Activated naive CD4-positive, alpha-beta T cell treated with anti-CD3 and anti-CD28 coated beads, Interleukin-2, amount 10 ng/mL, durations not matched to agents 7 days and 5 days (primary cell): Measurements from ENCODE around the gene CCDC39.
"Not testable (repeated sequence)": the region's sequence is repeated elsewhere in the genome, so short reads cannot be mapped to it uniquely, and the experiment has no call there.

Experiments used
- CTCF ChIA-PET: fragments of 350-600 bp; sonication (Branson Sonifier 250); formaldehyde crosslinking; loops from one replicate; lab custom pipeline; 2021; ENCODE audit warnings: antibody characterized with exemption; lab: Charles Lee
- DNase-seq: peaks from one replicate; pipeline ENCODE4 v3.0.0-alpha.2; 2020
- H3K27ac Mint-ChIP-seq: one replicate; pipeline ENCODE4 v1.8.0; 2021; ENCODE audit warnings: mild to moderate bottlenecking, moderate library complexity, mixed read lengths
- H3K27me3 Mint-ChIP-seq: one replicate; pipeline ENCODE4 v1.8.0; 2021; ENCODE audit warnings: mild to moderate bottlenecking, mixed read lengths
- H3K36me3 Mint-ChIP-seq: one replicate; pipeline ENCODE4 v1.8.0; 2021; ENCODE audit warnings: mixed read lengths
- H3K4me1 Mint-ChIP-seq: one replicate; pipeline ENCODE4 v1.8.0; 2021; ENCODE audit warnings: mixed read lengths
- H3K4me3 Mint-ChIP-seq: one replicate; pipeline ENCODE4 v1.8.0; 2021; ENCODE audit warnings: mild to moderate bottlenecking, moderate library complexity, mixed read lengths
- H3K9me3 Mint-ChIP-seq: one replicate; pipeline ENCODE4 v1.8.0; 2021; ENCODE audit warnings: mixed read lengths

CCDC39 gene

GRCh38 chr3:180657094-180657493 lies 22.2 kb downstream of the CCDC39 start:
- no peak for DNase-seq
- Mint-ChIP-seq H3K27ac (no peak overlapping the region), H3K4me1 (no peaks in the 10 kb centered on the region), H3K27me3 (no peaks in the 10 kb centered on the region), H3K36me3 (no peaks in the 10 kb centered on the region), H3K9me3 (no peaks in the 10 kb centered on the region), H3K4me3 (no peak overlapping the region)
- CTCF ChIA-PET, result no interaction called here

- Mint-ChIP-seq H3K27ac (no peak overlapping the region), H3K4me1 (no peaks in the 10 kb centered on the region), H3K27me3 (no peaks in the 10 kb centered on the region), H3K9me3 (no peaks in the 10 kb centered on the region), H3K36me3 (no peaks in the 10 kb centered on the region), H3K4me3 (no peak overlapping the region)
- DNase-seq, result no peak
- CTCF ChIA-PET, result no interaction called here
Observed at GRCh38 chr3:180656406-180656805, 22.9 kb downstream of the CCDC39 start.

GRCh38 chr3:180646187-180646790 lies 33.0 kb downstream of the CCDC39 start:
- Mint-ChIP-seq H3K27ac (no peak overlapping the region), H3K27me3 (peaks cover 4% of the 10 kb centered on the region), H3K9me3 (no peaks in the 10 kb centered on the region), H3K4me1 (no peaks in the 10 kb centered on the region), H3K36me3 (no peaks in the 10 kb centered on the region), H3K4me3 (no peak overlapping the region)
- CTCF ChIA-PET, result interaction anchor here (0.8 kb wide), 1 partner anchor 12 kb away, joined by 3 read pairs; no protein-coding TSS in a partner anchor
- no peak for DNase-seq

- Mint-ChIP-seq H3K36me3 (no peaks in the 10 kb centered on the region), H3K27me3 (peaks cover 4% of the 10 kb centered on the region), H3K9me3 (no peaks in the 10 kb centered on the region), H3K4me3 (no peak overlapping the region), H3K4me1 (no peaks in the 10 kb centered on the region), H3K27ac (no peak overlapping the region)
- CTCF ChIA-PET, result no interaction called here
- no peak for DNase-seq
Observed at GRCh38 chr3:180640987-180641386, 38.3 kb downstream of the CCDC39 start.

- Mint-ChIP-seq H3K36me3 (no peaks in the 10 kb centered on the region), H3K27ac (no peak overlapping the region), H3K4me1 (no peaks in the 10 kb centered on the region), H3K4me3 (no peak overlapping the region), H3K27me3 (peaks cover 4% of the 10 kb centered on the region), H3K9me3 (no peaks in the 10 kb centered on the region)
- CTCF ChIA-PET, result interaction anchor here (0.6 kb wide), 1 partner anchor 8 kb away, joined by 3 read pairs; no protein-coding TSS in a partner anchor
- DNase-seq, result no peak
Observed at GRCh38 chr3:180633722-180634121, 45.6 kb downstream of the CCDC39 start.

- no peak overlapping the region for H3K4me3 Mint-ChIP-seq
- H3K9me3 Mint-ChIP-seq, result no peaks in the 10 kb centered on the region
- no peaks in the 10 kb centered on the region for H3K4me1 Mint-ChIP-seq
- CTCF ChIA-PET, result no interaction called here
- DNase-seq, result no peak
- peaks cover 4% of the 10 kb centered on the region for H3K27me3 Mint-ChIP-seq
- H3K27ac Mint-ChIP-seq, result no peak overlapping the region
- peaks cover 3% of the 10 kb centered on the region for H3K36me3 Mint-ChIP-seq
Observed at GRCh38 chr3:180631317-180631716, 48.0 kb downstream of the CCDC39 start.

GRCh38 chr3:180630371-180630770 lies 48.9 kb downstream of the CCDC39 start:
- Mint-ChIP-seq H3K9me3 (no peaks in the 10 kb centered on the region), H3K27me3 (peaks cover 4% of the 10 kb centered on the region), H3K36me3 (peaks cover 11% of the 10 kb centered on the region), H3K4me1 (no peaks in the 10 kb centered on the region), H3K27ac (no peak overlapping the region), H3K4me3 (no peak overlapping the region)
- CTCF ChIA-PET, result no interaction called here
- DNase-seq, result no peak

GRCh38 chr3:180626844-180627243 lies 52.4 kb downstream of the CCDC39 start:
- Mint-ChIP-seq H3K4me1 (peaks cover 8% of the 10 kb centered on the region), H3K9me3 (peaks cover 6% of the 10 kb centered on the region), H3K27ac (no peak overlapping the region), H3K27me3 (no peaks in the 10 kb centered on the region), H3K36me3 (peaks cover 42% of the 10 kb centered on the region), H3K4me3 (no peak overlapping the region)
- CTCF ChIA-PET, result no interaction called here
- no peak for DNase-seq

GRCh38 chr3:180624714-180625113 lies 54.6 kb downstream of the CCDC39 start:
- peaks cover 8% of the 10 kb centered on the region for H3K4me1 Mint-ChIP-seq
- H3K4me3 Mint-ChIP-seq, result no peak overlapping the region
- H3K9me3 Mint-ChIP-seq, result peaks cover 6% of the 10 kb centered on the region
- H3K36me3 Mint-ChIP-seq, result peaks cover 48% of the 10 kb centered on the region
- H3K27me3 Mint-ChIP-seq, result no peaks in the 10 kb centered on the region
- CTCF ChIA-PET, result no interaction called here
- DNase-seq, result no peak
- no peak overlapping the region for H3K27ac Mint-ChIP-seq

- no peak overlapping the region for H3K27ac Mint-ChIP-seq
- no peaks in the 10 kb centered on the region for H3K27me3 Mint-ChIP-seq
- peaks cover 43% of the 10 kb centered on the region for H3K36me3 Mint-ChIP-seq
- H3K4me3 Mint-ChIP-seq, result no peak overlapping the region
- CTCF ChIA-PET, result no interaction called here
- H3K4me1 Mint-ChIP-seq, result peaks cover 4% of the 10 kb centered on the region
- H3K9me3 Mint-ChIP-seq, result peaks cover 4% of the 10 kb centered on the region
- DNase-seq, result no peak
Observed at GRCh38 chr3:180619723-180620122, 59.6 kb downstream of the CCDC39 start.

GRCh38 chr3:180618563-180618962 lies 60.7 kb downstream of the CCDC39 start:
- H3K9me3 Mint-ChIP-seq, H3K27ac Mint-ChIP-seq, H3K27me3 Mint-ChIP-seq, DNase-seq, H3K4me1 Mint-ChIP-seq, CTCF ChIA-PET, H3K4me3 Mint-ChIP-seq: not testable (repeated sequence)
- peaks cover 34% of the 10 kb centered on the region for H3K36me3 Mint-ChIP-seq

- Mint-ChIP-seq H3K36me3 (peaks cover 34% of the 10 kb centered on the region), H3K4me3 (no peak overlapping the region), H3K4me1 (no peaks in the 10 kb centered on the region), H3K27me3 (no peaks in the 10 kb centered on the region), H3K27ac (no peak overlapping the region), H3K9me3 (no peaks in the 10 kb centered on the region)
- CTCF ChIA-PET, result no interaction called here
- DNase-seq, result no peak
Observed at GRCh38 chr3:180617049-180617448, 62.2 kb downstream of the CCDC39 start.

- CTCF ChIA-PET, result no interaction called here
- H3K27ac Mint-ChIP-seq, result no peak overlapping the region
- peaks cover 33% of the 10 kb centered on the region for H3K36me3 Mint-ChIP-seq
- H3K4me1 Mint-ChIP-seq, result no peaks in the 10 kb centered on the region
- H3K27me3 Mint-ChIP-seq, result no peaks in the 10 kb centered on the region
- H3K4me3 Mint-ChIP-seq, result no peak overlapping the region
- DNase-seq, result no peak
- H3K9me3 Mint-ChIP-seq, result no peaks in the 10 kb centered on the region
Observed at GRCh38 chr3:180615954-180616353, 63.3 kb downstream of the CCDC39 start.

GRCh38 chr3:180612364-180612763 lies 66.9 kb downstream of the CCDC39 start:
- H3K4me3 Mint-ChIP-seq, result no peak overlapping the region
- no peak overlapping the region for H3K27ac Mint-ChIP-seq
- no peaks in the 10 kb centered on the region for H3K27me3 Mint-ChIP-seq

GRCh38 chr3:180611006-180611405 lies 68.3 kb downstream of the CCDC39 start:
- Mint-ChIP-seq H3K27ac (no peak overlapping the region), H3K4me3 (no peak overlapping the region), H3K27me3 (no peaks in the 10 kb centered on the region), H3K4me1 (no peaks in the 10 kb centered on the region), H3K9me3 (no peaks in the 10 kb centered on the region), H3K36me3 (peaks cover 47% of the 10 kb centered on the region)
- DNase-seq, result no peak
- CTCF ChIA-PET, result no interaction called here

More at GRCh38 chr3:180612364-180612763, 66.9 kb downstream of the CCDC39 start:
- DNase-seq, result no peak
- Mint-ChIP-seq H3K9me3 (no peaks in the 10 kb centered on the region), H3K36me3 (peaks cover 43% of the 10 kb centered on the region), H3K4me1 (no peaks in the 10 kb centered on the region)
- CTCF ChIA-PET, result no interaction called here
